Measurements from ENCODE around the gene MIS12. TPM values are rescaled to one million over a fixed set of nuclear protein-coding genes. Genes with fewer than 3 reads are reported as not detected.

The MIS12 gene
- polyA plus RNA-seq, 2 of the 4 experiments (the other 2 are of a cell fraction) = 26.6 to 38.2 TPM

DNA sequence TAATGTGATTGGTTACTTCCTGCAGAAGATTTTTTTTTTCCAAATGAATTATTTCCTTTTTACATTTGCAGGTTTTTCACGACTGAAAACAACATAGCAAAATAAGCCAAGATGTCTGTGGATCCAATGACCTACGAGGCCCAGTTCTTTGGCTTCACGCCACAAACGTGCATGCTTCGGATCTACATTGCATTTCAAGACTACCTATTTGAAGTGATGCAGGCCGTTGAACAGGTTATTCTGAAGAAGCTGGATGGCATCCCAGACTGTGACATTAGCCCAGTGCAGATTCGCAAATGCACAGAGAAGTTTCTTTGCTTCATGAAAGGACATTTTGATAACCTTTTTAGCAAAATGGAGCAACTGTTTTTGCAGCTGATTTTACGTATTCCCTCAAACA lies 2.4 kb downstream of the MIS12 start:
- H3K4me3 ChIP-seq = no peak overlapping the region
- no peak overlapping the region for H3K4me2 ChIP-seq
- ATAC-seq (no peak), FAIRE-seq (no peak), DNase-seq (ENCODE audit: low read depth in 1 of 2, low spot score in 1 of 2) (no peak)
- CTCF ChIA-PET = interaction anchor here (0.6 to 5.7 kb wide), 4 partner anchors 12 to 914 kb away, joined by 3 to 43 read pairs (median 5); partner anchors contain the start of gene C1QBP
- H3K27ac ChIP-seq = no peak overlapping the region
- peaks cover 64% of the 10 kb centered on the region for H3K9me3 ChIP-seq
- POLR2A ChIA-PET = no interaction called here
- 91% methylated on average over 8 of the region's 8 CpGs for WGBS (ENCODE audit: missing lambda C conversion rate)
- TF ChIP-seq NPAS2 (CRISPR knock-in tag; IDR thresholded peaks at IDR 0.05; ENCODE audit: borderline replicate concordance) (no peak), RAD21 (conservative IDR thresholded peaks at IDR 0.05 in 1 of 2, IDR thresholded peaks at IDR 0.05 in 1 of 2) (no peak), GATA3 (IDR thresholded peaks at IDR 0.05; ENCODE audit: borderline replicate concordance) (no peak), HMGXB4 (CRISPR knock-in tag; IDR thresholded peaks at IDR 0.05; ENCODE audit: borderline replicate concordance) (no peak), CBX2 (IDR thresholded peaks at IDR 0.05; ENCODE audit: borderline replicate concordance, low read depth) (no peak), HEYL (CRISPR knock-in tag; IDR thresholded peaks at IDR 0.05) (no peak), CHD4 (IDR thresholded peaks at IDR 0.05; ENCODE audit: borderline replicate concordance) (no peak), EHF (CRISPR knock-in tag; IDR thresholded peaks at IDR 0.05) (no peak), MAX (IDR thresholded peaks at IDR 0.05) (no peak)
- TF ChIP-seq, protein P1, sequence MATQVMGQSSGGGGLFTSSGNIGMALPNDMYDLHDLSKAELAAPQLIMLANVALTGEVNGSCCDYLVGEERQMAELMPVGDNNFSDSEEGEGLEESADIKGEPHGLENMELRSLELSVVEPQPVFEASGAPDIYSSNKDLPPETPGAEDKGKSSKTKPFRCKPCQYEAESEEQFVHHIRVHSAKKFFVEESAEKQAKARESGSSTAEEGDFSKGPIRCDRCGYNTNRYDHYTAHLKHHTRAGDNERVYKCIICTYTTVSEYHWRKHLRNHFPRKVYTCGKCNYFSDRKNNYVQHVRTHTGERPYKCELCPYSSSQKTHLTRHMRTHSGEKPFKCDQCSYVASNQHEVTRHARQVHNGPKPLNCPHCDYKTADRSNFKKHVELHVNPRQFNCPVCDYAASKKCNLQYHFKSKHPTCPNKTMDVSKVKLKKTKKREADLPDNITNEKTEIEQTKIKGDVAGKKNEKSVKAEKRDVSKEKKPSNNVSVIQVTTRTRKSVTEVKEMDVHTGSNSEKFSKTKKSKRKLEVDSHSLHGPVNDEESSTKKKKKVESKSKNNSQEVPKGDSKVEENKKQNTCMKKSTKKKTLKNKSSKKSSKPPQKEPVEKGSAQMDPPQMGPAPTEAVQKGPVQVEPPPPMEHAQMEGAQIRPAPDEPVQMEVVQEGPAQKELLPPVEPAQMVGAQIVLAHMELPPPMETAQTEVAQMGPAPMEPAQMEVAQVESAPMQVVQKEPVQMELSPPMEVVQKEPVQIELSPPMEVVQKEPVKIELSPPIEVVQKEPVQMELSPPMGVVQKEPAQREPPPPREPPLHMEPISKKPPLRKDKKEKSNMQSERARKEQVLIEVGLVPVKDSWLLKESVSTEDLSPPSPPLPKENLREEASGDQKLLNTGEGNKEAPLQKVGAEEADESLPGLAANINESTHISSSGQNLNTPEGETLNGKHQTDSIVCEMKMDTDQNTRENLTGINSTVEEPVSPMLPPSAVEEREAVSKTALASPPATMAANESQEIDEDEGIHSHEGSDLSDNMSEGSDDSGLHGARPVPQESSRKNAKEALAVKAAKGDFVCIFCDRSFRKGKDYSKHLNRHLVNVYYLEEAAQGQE (IDR thresholded peaks at IDR 0.05) = no peak
- TF ChIP-seq, protein P2, sequence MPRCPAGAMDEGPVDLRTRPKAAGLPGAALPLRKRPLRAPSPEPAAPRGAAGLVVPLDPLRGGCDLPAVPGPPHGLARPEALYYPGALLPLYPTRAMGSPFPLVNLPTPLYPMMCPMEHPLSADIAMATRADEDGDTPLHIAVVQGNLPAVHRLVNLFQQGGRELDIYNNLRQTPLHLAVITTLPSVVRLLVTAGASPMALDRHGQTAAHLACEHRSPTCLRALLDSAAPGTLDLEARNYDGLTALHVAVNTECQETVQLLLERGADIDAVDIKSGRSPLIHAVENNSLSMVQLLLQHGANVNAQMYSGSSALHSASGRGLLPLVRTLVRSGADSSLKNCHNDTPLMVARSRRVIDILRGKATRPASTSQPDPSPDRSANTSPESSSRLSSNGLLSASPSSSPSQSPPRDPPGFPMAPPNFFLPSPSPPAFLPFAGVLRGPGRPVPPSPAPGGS (IDR thresholded peaks at IDR 0.05) = no peak
- H3K4me1 ChIP-seq = peaks cover 11% of the 10 kb centered on the region; the same call in 2 of the 3 replicates

- TF ChIP-seq FOSB (CRISPR knock-in tag; IDR thresholded peaks at IDR 0.05) = no peak
- TF ChIP-seq RFX5 (IDR thresholded peaks at IDR 0.05) = no peak
- TF ChIP-seq POLR2AphosphoS2 (conservative IDR thresholded peaks at IDR 0.05; ENCODE audit: low read length) = no peak
- no peak for TF ChIP-seq ZC3H11A (IDR thresholded peaks at IDR 0.05)
- ATAC-seq = no peak
- H3K4me2 ChIP-seq = no peak overlapping the region
- WGBS (ENCODE audit: missing lambda C conversion rate) = 66% methylated on average over 2 of the region's 2 CpGs
- H3K27ac ChIP-seq = no peak overlapping the region
- CTCF ChIA-PET = no interaction called here
- no peaks in the 10 kb centered on the region for H3K4me1 ChIP-seq
- POLR2A ChIA-PET = no interaction called here
- no peak for FAIRE-seq
- H3K9me3 ChIP-seq = peaks cover 89% of the 10 kb centered on the region
- no peak for DNase-seq (ENCODE audit: low read depth in 1 of 2, low spot score in 1 of 2)
- H3K4me3 ChIP-seq = no peak overlapping the region
These were observed 6.6 kb downstream of the MIS12 start for GRCh38 chr17:5492970-5493369.

Measured in A549 (cell line).